ENCODE data around the gene EXOC3L2.

The EXOC3L2 gene

GRCh38 chr19:45245334-45245787 is at the start of gene EXOC3L2:
TSS of gene EXOC3L2 (minus strand) at chr19:45245407. CDS start at chr19:45239045, 6,362 bp downstream.
- in situ Hi-C loops (cut with HindIII; ENCODE audit: low sequenced_read_pairs) = loop anchor here (25.0 kb wide), 1 partner anchor 133 kb away; no protein-coding TSS in a partner anchor
- TF ChIP-seq, protein P1, sequence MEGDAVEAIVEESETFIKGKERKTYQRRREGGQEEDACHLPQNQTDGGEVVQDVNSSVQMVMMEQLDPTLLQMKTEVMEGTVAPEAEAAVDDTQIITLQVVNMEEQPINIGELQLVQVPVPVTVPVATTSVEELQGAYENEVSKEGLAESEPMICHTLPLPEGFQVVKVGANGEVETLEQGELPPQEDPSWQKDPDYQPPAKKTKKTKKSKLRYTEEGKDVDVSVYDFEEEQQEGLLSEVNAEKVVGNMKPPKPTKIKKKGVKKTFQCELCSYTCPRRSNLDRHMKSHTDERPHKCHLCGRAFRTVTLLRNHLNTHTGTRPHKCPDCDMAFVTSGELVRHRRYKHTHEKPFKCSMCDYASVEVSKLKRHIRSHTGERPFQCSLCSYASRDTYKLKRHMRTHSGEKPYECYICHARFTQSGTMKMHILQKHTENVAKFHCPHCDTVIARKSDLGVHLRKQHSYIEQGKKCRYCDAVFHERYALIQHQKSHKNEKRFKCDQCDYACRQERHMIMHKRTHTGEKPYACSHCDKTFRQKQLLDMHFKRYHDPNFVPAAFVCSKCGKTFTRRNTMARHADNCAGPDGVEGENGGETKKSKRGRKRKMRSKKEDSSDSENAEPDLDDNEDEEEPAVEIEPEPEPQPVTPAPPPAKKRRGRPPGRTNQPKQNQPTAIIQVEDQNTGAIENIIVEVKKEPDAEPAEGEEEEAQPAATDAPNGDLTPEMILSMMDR (IDR thresholded peaks at IDR 0.05; ENCODE audit: low read depth, low read length, missing control alignments) = no peak
- H3K4me3 ChIP-seq (ENCODE audit: low read depth, low read length) = no peak within 1 kb of the TSS
- no peak for DNase-seq (ENCODE audit: low read depth)

DNA sequence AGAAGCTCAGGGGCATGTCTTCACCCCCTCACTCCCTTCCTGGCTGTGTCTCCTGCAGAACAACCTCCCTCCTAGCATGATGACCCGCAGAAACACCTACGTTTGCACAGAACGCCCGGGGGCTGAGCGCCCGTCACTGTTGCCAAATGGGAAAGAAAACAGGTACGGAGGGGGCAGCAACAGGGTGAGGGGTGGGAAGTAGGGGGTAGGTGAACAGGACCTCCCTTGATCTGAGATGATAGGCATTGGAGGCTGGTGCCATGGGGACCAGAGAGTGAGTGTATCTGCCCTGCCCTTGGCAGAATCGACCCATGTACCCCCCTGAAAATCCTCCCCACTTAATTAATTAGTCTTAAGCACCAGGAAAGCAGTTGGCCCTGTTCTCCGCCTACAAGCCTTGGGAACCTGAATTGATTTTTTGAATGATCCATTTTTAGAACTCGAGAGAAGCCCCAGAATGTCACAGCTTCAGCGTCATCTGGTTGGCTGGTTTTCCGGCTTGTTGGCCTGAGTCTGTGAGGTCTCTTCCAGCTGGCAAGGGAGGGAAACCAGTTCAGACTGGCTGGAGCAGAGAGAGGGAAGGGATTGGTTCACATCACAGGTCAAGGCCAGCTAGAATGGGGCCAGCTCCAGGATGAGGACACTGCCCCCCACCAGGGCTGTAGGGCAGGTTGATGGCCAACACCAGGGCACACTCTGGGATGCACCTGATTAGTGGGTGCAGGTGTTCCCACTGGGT is 49.3 kb upstream of the EXOC3L2 start:
- TF ChIP-seq, protein P1 (IDR thresholded peaks at IDR 0.05; ENCODE audit: low read depth, low read length, missing control alignments) = no peak
- in situ Hi-C loops (cut with HindIII; ENCODE audit: low sequenced_read_pairs) = no loop called here
- no peak for DNase-seq (ENCODE audit: low read depth)
- no peak overlapping the region for H3K4me3 ChIP-seq (ENCODE audit: low read depth, low read length)

DNA sequence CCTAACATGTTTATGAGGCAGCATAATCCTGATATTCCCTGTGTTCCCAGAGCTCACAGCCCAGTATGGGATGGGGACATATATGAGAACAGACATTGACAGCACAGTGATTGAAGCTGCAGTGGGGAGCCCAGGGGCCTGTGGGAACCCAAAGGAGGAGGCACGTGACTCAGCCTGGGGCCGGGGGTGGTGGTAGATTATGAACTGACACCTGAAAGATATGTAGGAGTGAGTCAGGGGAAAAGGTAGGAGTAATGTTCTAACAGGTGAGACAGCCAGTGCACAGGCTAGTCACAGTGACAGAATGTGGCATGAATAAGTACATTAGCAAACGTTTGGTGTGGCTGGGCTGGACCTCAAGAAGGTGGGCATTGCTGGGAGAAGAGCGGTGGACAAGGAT is 48.5 kb upstream of the EXOC3L2 start:
- TF ChIP-seq, protein P1 (IDR thresholded peaks at IDR 0.05; ENCODE audit: low read depth, low read length, missing control alignments) = no peak
- no peak for DNase-seq (ENCODE audit: low read depth)
- in situ Hi-C loops (cut with HindIII; ENCODE audit: low sequenced_read_pairs) = no loop called here
- no peak overlapping the region for H3K4me3 ChIP-seq (ENCODE audit: low read depth, low read length)

GRCh38 chr19:45291834-45292233 is 46.6 kb upstream of the EXOC3L2 start:
- no peak overlapping the region for H3K4me3 ChIP-seq (ENCODE audit: low read depth, low read length)
- in situ Hi-C loops (cut with HindIII; ENCODE audit: low sequenced_read_pairs) = no loop called here
- TF ChIP-seq, protein P1 (IDR thresholded peaks at IDR 0.05; ENCODE audit: low read depth, low read length, missing control alignments) = no peak
- no peak for DNase-seq (ENCODE audit: low read depth)

GRCh38 chr19:45290381-45290931 is 45.2 kb upstream of the EXOC3L2 start:
- no peak overlapping the region for H3K4me3 ChIP-seq (ENCODE audit: low read depth, low read length)
- no peak for DNase-seq (ENCODE audit: low read depth)
- in situ Hi-C loops (cut with HindIII; ENCODE audit: low sequenced_read_pairs) = no loop called here
- TF ChIP-seq, protein P1 (IDR thresholded peaks at IDR 0.05; ENCODE audit: low read depth, low read length, missing control alignments) = no peak

- in situ Hi-C loops (cut with HindIII; ENCODE audit: low sequenced_read_pairs) = no loop called here
- no peak for DNase-seq (ENCODE audit: low read depth)
- H3K4me3 ChIP-seq (ENCODE audit: low read depth, low read length) = no peak overlapping the region
- TF ChIP-seq, protein P1 (IDR thresholded peaks at IDR 0.05; ENCODE audit: low read depth, low read length, missing control alignments) = no peak
These were observed 38.3 kb upstream of the EXOC3L2 start for GRCh38 chr19:45283443-45284033.
